ENCODE data around the gene SHISA6. TPM values are rescaled to one million over a fixed set of nuclear protein-coding genes. Genes with fewer than 3 reads are reported as not detected.

SHISA6 gene
- total RNA-seq, 1 experiment from 2014 or later = not detected

DNA sequence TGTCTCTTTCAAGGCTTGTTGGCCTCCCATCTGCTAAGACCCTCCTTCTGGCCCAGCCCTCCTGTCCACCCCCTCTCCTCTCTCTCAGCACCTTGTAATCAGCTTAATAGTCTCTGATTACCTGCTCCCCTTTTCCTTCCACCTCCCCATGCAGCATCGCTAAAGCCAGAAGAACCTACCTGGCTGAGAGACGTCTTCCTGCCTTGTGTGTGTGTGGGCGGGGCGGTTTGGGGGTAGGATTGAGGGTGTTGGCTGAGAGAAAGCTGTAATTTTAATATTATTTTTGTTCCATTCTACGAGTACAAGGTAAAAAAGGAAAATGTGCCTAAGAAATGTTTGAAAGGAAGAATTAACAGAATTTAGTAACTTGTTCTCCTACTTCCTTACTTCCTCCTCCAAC, 360.6 kb downstream of the SHISA6 start:
- H3K36me3 ChIP-seq = no peaks in the 10 kb centered on the region
- peaks cover 6% of the 10 kb centered on the region; the same call in 1 of the 2 replicates for H3K27me3 ChIP-seq
- no peaks in the 10 kb centered on the region for H3K9me3 ChIP-seq
- H3K4me3 ChIP-seq = no peak overlapping the region
- DNase-seq = no peak

DNA sequence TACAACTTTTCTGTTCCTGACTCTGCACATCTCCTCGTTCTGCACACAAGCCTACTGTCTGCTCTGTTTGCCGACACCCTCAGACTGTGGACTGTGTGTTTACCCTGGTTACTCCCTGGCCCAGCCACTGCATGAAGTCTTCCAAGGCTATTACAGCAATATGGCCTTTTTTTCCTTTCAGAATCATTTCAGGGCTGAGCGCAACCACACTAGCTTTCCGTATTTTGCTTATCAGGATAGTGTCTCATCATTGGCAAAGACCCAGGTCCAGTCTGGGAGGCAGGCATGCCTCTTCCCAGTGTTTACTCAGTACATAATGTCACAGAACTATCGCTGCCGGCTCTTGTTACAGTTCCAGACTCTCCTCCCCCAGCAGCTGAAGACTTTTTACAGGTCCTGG, 367.4 kb downstream of the SHISA6 start:
- no peaks in the 10 kb centered on the region for H3K36me3 ChIP-seq
- no peaks in the 10 kb centered on the region for H3K9me3 ChIP-seq
- no peak for DNase-seq
- no peak overlapping the region for H3K4me3 ChIP-seq
- H3K27me3 ChIP-seq = peaks cover 5% of the 10 kb centered on the region; the same call in 1 of the 2 replicates

DNA sequence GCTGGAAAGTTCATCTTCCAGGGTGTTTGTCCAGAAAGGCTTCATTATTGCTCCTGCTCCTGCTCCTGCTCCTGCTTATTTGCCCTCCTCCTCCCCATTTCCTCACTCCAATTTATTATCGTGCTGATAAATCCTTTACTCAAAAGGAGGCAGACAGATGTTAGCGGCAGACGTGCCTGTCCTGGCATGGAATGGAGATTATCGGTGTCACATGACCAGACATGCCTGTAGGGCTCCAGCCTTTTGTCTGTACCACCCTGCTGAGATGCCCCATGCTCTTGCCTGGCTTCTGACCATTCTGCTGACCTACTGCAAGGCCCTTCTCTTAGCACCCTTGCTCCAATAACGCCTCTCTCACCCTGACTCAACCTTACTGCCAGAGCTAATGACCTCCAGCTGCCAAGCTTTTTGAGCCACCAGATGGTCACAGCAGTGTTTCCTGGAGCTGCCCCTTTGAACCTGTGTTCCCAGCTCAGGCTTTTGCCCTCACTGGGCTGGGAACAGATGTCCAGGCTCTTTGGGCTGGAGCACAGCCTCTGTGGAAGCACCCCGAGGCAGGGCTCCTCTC, 370.1 kb downstream of the SHISA6 start:
- Histone ChIP-seq H3K36me3 (no peaks in the 10 kb centered on the region), H3K9me3 (no peaks in the 10 kb centered on the region), H3K27me3 (peaks cover 10% of the 10 kb centered on the region; the same call in 1 of the 2 replicates), H3K4me3 (no peak overlapping the region)
- DNase-seq = no peak

DNA sequence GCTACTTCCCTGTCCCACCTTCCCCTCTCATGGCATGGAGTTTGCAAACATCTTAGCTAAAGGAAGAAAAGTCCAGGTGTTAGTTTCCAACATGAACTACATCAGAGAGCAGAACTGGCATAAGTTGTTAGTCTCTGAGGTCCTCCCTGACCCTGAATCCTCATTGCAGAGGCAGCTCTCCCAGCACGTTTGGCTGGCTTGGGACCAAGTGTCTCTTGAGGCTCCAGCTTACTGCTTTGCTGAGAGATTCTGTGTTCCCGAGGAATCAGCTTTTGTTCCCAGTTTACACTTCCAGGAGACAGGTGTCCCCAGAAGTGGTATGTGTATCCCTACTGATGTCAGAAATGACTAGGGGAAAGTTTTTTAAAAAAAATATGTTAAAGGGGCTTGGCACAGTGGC, 371.9 kb downstream of the SHISA6 start:
- Histone ChIP-seq H3K4me3 (no peak overlapping the region), H3K27me3 (peaks cover 10% of the 10 kb centered on the region; the same call in 1 of the 2 replicates), H3K9me3 (no peaks in the 10 kb centered on the region), H3K36me3 (no peaks in the 10 kb centered on the region)
- no peak for DNase-seq
